Neural progenitor cell (in vitro differentiated cells): ENCODE results near the gene THSD4. TPM values are rescaled to one million over a fixed set of nuclear protein-coding genes. Genes with fewer than 3 reads are reported as not detected.

Experiments used
- DNase-seq: peaks from one replicate; pipeline ENCODE4 v3.0.0-alpha.2; 2016; ENCODE audit warnings: low spot score
- H2AFZ ChIP-seq: fragments of 200-600 bp; sonication (generic); replicated peaks from 2 replicates; pipeline ENCODE4 v1.6.1; 2016; ENCODE audit warnings: antibody characterized with exemption
- H3F3A ChIP-seq: fragments of 200-600 bp; sonication (generic); 2 replicates; pipeline ENCODE4 v1.6.1; 2016; ENCODE audit warnings: antibody characterized with exemption, low read depth
- H3K27ac ChIP-seq: fragments of 200-600 bp; sonication (generic); 2 replicates; pipeline ENCODE4 v1.5.1; 2016; ENCODE audit warnings: mild to moderate bottlenecking
- H3K27me3 ChIP-seq: fragments of 200-600 bp; sonication (generic); 2 replicates; pipeline ENCODE4 v1.6.1; 2016; ENCODE audit warnings: mild to moderate bottlenecking, moderate library complexity
- H3K36me3 ChIP-seq: fragments of 200-600 bp; sonication (generic); 2 replicates; pipeline ENCODE4 v1.5.1; 2016
- H3K4me1 ChIP-seq: fragments of 200-600 bp; sonication (generic); 2 replicates; pipeline ENCODE4 v1.6.1; 2016; ENCODE audit warnings: mixed run types
- H3K4me2 ChIP-seq: fragments of 200-600 bp; sonication (generic); 2 replicates; pipeline ENCODE4 v1.6.1; 2016
- H3K4me3 ChIP-seq: fragments of 200-600 bp; sonication (generic); 2 replicates; pipeline ENCODE4 v1.5.1; 2016
- H3K79me2 ChIP-seq: fragments of 200-600 bp; sonication (generic); 2 replicates; pipeline ENCODE4 v1.6.1; 2016; ENCODE audit warnings: low read depth
- H3K9ac ChIP-seq: fragments of 200-600 bp; sonication (generic); 2 replicates; pipeline ENCODE4 v1.6.1; 2016
- H3K9me3 ChIP-seq: fragments of 200-600 bp; sonication (generic); 2 replicates; pipeline ENCODE4 v1.5.1; 2016; ENCODE audit warnings: low read depth
- H4K20me1 ChIP-seq: fragments of 200-600 bp; sonication (generic); 2 replicates; pipeline ENCODE4 v1.6.1; 2016; ENCODE audit warnings: low read depth
- H3K27ac Mint-ChIP-seq: 3 replicates; pipeline ENCODE4 v1.8.0; 2021; ENCODE audit warnings: mixed read lengths
- H3K27me3 Mint-ChIP-seq: 2 replicates; pipeline ENCODE4 v1.8.0; 2022; ENCODE audit warnings: low read depth, mild to moderate bottlenecking, inconsistent platforms, moderate library complexity, mixed read lengths; ENCODE audit not compliant: insufficient read depth
- H3K36me3 Mint-ChIP-seq: 3 replicates; pipeline ENCODE4 v1.8.0; 2021; ENCODE audit warnings: mixed read lengths
- H3K4me1 Mint-ChIP-seq: 3 replicates; pipeline ENCODE4 v1.8.0; 2021; ENCODE audit warnings: mixed read lengths
- H3K4me3 Mint-ChIP-seq: 3 replicates; pipeline ENCODE4 v1.8.0; 2021; ENCODE audit warnings: mild to moderate bottlenecking, moderate library complexity, mixed read lengths
- H3K9me3 Mint-ChIP-seq: 3 replicates; pipeline ENCODE4 v1.8.0; 2020; ENCODE audit warnings: mixed read lengths
- CTCF ChIP-seq: fragments of 200-600 bp; sonication (generic); IDR thresholded peaks from 2 replicates; pipeline ENCODE4 v1.5.1; 2017; ENCODE audit warnings: antibody characterized with exemption, mild to moderate bottlenecking
- EZH2 ChIP-seq: fragments of 200-600 bp; sonication (generic); IDR thresholded peaks from 2 replicates; pipeline ENCODE4 v1.6.1; 2017; ENCODE audit warnings: antibody characterized with exemption, mild to moderate bottlenecking, moderate library complexity
- EZH2phosphoT487 ChIP-seq: fragments of 200-600 bp; sonication (generic); IDR thresholded peaks from 2 replicates; pipeline ENCODE4 v1.6.1; 2017; ENCODE audit warnings: antibody characterized with exemption
- total RNA-seq: library from RNA; depleted of rRNA; stranded (reverse); fragments of >200 nt; gene quantifications from 2 replicates; pipeline ENCODE4 v1.2.3, GENCODE V29; 2015; ENCODE audit warnings: low replicate concordance

The THSD4 gene
- total RNA-seq, 1 donor from 2014 or later = 2.4 TPM

DNA sequence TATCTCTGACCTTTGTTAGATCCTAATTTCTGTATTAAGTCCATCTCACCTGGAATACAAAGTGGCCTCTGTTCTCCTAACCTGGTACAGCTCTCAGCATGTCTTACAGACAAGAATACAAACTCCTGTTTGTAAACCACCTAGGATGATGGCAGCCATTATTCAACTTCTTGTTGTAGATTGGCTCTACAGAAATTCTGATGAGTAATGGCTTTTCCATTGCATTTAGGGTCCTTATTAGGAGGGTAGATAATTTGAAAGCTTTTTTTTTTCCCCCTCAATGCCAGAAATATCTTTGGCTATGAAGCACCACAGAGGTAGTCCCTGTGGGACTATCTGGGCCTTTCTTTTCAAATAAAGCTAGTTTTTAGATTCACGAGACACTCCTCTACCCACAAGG lies 704.9 kb downstream of the THSD4 start:
- Mint-ChIP-seq H3K27ac (no peak overlapping the region), H3K4me1 (no peaks in the 10 kb centered on the region)
- DNase-seq = no peak

GRCh38 chr15:71821547-71822129 lies 706.4 kb downstream of the THSD4 start:
- H3K4me2 ChIP-seq = no peak overlapping the region
- DNase-seq = no peak
- H3K79me2 ChIP-seq = no peaks in the 10 kb centered on the region
- no peak for TF ChIP-seq EZH2
- TF ChIP-seq CTCF = no peak
- TF ChIP-seq EZH2phosphoT487 = no peak
- Mint-ChIP-seq H3K27me3 (no peaks in the 10 kb centered on the region), H3K4me1 (no peaks in the 10 kb centered on the region), H3K4me3 (no peak overlapping the region), H3K36me3 (peaks cover 45% of the 10 kb centered on the region), H3K9me3 (peaks cover 36% of the 10 kb centered on the region), H3K27ac (no peak overlapping the region)
- peaks cover 10% of the 10 kb centered on the region for H3K4me1 ChIP-seq
- H3K4me3 ChIP-seq = no peak overlapping the region
- no peaks in the 10 kb centered on the region for H3K36me3 ChIP-seq
- H4K20me1 ChIP-seq = no peaks in the 10 kb centered on the region
- no peaks in the 10 kb centered on the region for H3F3A ChIP-seq
- no peak overlapping the region for H3K27ac ChIP-seq
- H3K27me3 ChIP-seq = no peaks in the 10 kb centered on the region
- no peak overlapping the region for H2AFZ ChIP-seq
- no peak overlapping the region for H3K9ac ChIP-seq
- H3K9me3 ChIP-seq = no peaks in the 10 kb centered on the region

More for the DNA sequence above, 704.9 kb downstream of the THSD4 start:
- Histone ChIP-seq H3K9ac (no peak overlapping the region), H3K27ac (no peak overlapping the region), H4K20me1 (no peaks in the 10 kb centered on the region), H3K4me1 (no peaks in the 10 kb centered on the region), H3K9me3 (no peaks in the 10 kb centered on the region), H3F3A (no peaks in the 10 kb centered on the region), H3K79me2 (no peaks in the 10 kb centered on the region), H3K36me3 (no peaks in the 10 kb centered on the region), H3K4me2 (no peak overlapping the region), H3K27me3 (no peaks in the 10 kb centered on the region), H2AFZ (no peak overlapping the region), H3K4me3 (no peak overlapping the region)
- H3K4me3 Mint-ChIP-seq = no peak overlapping the region
- H3K36me3 Mint-ChIP-seq = peaks cover 32% of the 10 kb centered on the region
- TF ChIP-seq CTCF (no peak), EZH2 (no peak), EZH2phosphoT487 (no peak)
- peaks cover 36% of the 10 kb centered on the region for H3K9me3 Mint-ChIP-seq
- H3K27me3 Mint-ChIP-seq = no peaks in the 10 kb centered on the region

DNA sequence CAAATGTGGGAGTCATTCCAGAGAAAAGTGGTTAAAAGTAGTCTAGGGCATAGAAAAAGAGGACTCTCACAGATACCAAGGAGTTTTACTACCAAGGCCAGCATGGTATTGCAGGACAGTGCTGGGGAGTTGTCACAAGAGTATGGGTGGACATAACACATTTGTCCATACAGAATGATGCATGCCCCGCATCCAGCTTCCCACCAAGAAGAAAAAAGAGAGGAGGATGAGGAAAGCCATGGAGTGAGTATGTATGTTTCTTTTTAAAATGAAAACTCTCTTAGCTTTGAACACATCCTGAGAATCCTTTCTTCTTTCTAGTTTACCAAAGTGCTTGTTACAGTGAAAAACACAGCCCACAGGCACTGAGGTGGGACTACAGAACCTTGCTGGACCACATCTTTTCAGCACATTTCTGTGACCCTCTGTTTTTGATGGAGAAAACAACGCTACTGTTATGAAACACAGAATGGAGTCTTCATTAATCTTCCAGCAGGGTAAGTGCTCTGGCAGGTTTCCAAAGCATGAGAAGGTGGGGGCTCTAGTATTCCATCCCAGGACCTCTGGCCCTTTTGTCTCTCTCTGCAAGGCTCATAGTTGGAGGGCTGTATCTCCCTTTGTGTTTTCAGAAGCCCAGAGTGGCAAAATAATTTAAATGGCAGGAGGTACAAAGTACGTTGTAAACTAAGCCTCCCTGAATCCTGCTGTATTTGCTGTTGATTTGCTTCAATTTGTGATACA lies 707.8 kb downstream of the THSD4 start:
- Mint-ChIP-seq H3K4me1 (no peaks in the 10 kb centered on the region), H3K4me3 (no peak overlapping the region), H3K27ac (no peak overlapping the region), H3K27me3 (no peaks in the 10 kb centered on the region), H3K9me3 (peaks cover 33% of the 10 kb centered on the region), H3K36me3 (peaks cover 54% of the 10 kb centered on the region)
- no peak overlapping the region for H3K27ac ChIP-seq
- no peaks in the 10 kb centered on the region for H4K20me1 ChIP-seq
- no peak for DNase-seq
- H3K4me1 ChIP-seq = peaks cover 13% of the 10 kb centered on the region
- no peak overlapping the region for H3K9ac ChIP-seq
- H2AFZ ChIP-seq = no peak overlapping the region
- no peaks in the 10 kb centered on the region for H3K36me3 ChIP-seq
- TF ChIP-seq EZH2 (no peak), CTCF (no peak), EZH2phosphoT487 (no peak)
- H3K79me2 ChIP-seq = no peaks in the 10 kb centered on the region
- no peak overlapping the region for H3K4me3 ChIP-seq
- no peaks in the 10 kb centered on the region for H3K27me3 ChIP-seq
- H3K4me2 ChIP-seq = no peak overlapping the region
- no peaks in the 10 kb centered on the region for H3K9me3 ChIP-seq
- no peaks in the 10 kb centered on the region for H3F3A ChIP-seq
